ENCODE results near the gene FHL2.

GRCh38 chr2:105410554-105410953 is 11.7 kb upstream of the FHL2 start:
- no peak for TF ChIP-seq CTCF (IDR thresholded peaks at IDR 0.05)
- TF ChIP-seq POLR2A (IDR thresholded peaks at IDR 0.05): no peak

All from Peyer's patch (tissue), 4 donors.